Measurements from ENCODE around the gene CEP170.
A peak's percentile ranks its signal among the peaks of the same experiment; 100 is the strongest.

The CEP170 gene

DNA sequence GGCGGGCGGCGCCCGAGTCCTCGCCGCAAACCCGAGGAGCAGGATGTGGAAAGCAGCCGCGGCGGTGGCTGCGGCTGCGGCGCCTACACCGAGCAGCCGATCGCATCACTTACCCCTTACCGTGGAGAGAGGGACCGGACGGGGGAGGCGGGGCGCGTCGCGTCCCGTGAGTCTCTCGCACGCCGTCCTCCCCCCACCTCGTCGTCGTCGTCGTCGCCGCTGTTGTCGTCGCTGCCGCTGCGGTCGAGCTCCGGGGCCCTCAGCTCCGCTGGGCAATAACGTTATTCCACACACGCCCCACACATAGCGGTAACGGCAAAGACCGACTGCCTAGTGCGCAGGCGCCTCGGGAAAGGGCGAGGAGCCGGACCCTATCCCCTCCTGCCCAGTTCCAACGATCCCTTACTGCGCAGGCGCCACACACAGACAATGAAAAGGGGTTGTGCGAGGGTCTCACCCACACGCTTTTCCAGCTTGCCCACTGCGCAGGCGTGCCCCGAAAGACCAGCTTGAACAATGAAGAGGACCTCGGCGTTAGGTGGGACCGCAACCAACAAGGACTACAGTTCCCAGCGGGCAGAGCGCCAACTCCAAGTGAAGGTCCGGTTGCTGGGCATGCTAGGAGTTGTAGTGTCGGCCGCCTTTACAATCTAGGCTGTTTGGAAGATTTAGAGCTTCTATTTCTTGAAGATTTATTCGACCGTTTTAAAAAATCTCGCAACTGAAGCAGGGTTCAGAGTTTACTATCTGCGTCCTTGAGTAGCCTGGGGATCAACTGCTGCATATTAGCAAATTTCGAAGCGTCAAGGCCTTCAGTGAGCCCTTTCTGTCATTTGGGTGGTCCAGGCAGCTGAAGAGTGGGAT lies at the start of gene CEP170:
CEP170 (minus strand) TSS at position 355 of the 864 bp plus-strand sequence. CDS start 30,001 bp downstream, outside the sequence.
- peak; percentile 59 to 69 for DNase-seq

DNA sequence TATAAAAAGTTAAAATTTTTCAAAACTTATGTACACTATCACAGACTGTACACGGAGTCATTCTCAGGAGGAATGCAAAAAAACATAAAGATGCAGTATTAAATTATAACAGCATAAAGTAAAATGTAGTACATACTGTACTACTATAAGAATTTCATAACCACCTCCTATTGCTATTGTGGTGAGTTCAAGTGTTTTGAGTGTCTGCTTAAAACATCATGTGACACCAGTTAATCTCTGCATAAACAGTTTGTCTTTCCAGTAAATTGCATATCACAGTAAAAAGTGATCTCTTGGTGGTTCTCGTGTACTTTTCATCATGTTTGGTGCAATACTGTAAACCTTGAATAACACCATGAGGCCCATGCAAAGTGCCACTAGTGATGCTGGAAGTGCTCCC lies 46.0 kb upstream of the CEP170 start:
- no peak for DNase-seq

DNA sequence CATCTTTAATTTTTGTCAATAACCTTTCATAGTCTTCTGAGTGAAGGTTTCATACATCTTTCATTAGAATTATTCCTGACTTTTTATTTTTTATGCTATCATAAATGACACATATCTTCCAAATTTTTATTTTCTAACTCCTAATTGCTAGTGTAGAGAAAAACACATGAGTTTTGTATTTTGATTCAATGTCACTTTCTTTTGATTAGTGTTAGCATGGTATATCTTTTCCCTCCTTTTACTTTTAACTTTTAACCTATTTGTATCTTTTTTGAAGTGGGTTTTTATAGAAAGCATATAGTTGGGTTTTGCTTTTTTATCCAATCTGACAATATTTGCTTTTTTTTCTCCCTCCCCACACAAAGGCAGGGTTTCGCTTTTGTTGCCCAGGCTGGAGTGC lies 44.0 kb upstream of the CEP170 start:
- DNase-seq, result no peak

DNA sequence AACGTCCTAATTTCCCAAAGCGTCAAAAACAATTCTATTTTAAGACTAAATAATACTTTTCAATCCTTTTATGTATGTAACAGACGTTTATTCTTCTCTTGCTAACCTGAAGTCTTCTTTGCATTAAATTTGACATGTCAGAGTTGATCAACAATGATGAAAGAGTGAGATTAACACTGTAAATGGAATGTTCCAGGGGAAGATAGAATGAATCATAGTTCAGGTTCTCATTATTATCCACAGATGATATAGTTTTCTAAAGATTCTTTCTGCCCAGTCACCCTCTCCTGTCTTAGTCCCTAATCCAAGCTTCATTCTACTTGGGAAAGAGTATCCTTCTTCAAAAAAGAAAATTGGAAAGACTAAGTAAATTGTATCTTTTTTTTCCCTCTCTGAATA lies 39.6 kb upstream of the CEP170 start:
- no peak for DNase-seq

DNA sequence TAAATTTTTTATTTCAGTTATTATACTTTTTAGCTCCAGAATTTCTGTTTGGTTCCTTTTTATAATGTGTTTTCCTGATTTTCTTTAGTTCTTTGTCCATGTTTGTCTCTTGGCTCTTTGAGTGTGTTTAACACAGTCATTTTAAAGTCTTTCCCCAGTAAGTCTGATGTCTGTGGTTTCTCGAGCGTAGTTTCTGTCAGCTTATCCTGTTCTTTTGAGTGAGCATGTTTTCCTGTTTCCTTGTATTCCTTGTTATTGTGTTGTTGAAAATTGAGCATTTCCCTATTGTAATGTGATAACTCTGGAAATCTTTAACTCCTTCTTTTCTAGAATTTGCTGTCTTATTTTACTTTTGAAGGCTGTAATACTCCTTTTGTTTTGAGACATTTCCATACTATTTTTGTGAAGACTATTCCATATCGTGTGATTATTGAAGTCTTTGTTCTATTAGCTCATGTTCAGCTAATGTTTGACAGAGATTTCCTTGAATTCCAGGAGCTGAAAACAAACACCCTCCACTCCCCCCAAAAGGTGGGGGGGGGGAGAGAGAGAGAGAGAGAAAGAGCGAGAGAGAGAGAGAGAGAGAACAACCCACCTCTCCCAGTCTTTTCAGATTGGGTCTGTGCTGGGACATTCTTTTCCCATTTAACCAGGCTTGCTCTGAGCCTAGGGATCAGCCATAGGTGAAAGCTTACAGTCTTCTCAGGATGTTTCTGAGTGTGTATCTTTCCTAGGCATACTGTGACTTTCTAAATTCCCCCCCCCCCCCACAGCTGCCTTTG lies 39.1 kb upstream of the CEP170 start:
- DNase-seq, result no peak

DNA sequence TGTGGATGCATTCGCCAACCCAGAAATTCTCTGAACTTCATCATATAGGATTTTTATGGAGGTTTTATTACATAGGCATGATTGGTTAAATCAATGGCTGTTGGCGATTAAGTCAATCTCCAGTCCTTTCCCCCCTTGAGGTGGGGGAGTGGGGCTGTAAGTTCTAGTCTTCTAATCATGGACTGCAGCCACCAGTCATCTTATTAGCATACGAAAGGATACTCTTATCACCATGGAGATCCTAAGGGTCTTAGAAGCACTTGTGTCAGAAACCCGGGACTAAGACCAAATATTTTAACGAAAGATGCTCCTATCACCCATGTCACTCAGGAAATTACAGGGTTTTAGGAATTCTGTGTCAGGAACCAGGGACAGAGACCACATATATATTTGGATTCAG lies 37.0 kb upstream of the CEP170 start:
- DNase-seq, result no peak

DNA sequence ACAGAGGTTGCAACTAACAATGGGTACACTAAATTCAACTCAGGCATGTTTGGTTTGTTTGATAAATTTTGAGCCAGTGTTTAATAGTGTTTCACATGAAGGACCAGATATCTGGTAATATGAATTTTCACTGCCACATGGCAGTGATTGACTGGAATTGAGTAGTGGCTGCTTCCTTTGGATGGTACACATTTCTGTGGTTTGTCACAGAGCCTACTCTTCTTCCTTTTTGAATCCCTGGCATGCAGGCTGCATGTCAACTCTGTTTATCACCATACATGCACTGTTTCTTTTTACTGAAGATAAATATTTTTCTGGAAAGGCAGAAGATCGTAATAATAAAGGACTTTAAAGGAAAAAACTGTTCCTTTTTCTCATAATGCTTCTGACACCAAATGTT lies 36.2 kb upstream of the CEP170 start:
- DNase-seq, result no peak

DNA sequence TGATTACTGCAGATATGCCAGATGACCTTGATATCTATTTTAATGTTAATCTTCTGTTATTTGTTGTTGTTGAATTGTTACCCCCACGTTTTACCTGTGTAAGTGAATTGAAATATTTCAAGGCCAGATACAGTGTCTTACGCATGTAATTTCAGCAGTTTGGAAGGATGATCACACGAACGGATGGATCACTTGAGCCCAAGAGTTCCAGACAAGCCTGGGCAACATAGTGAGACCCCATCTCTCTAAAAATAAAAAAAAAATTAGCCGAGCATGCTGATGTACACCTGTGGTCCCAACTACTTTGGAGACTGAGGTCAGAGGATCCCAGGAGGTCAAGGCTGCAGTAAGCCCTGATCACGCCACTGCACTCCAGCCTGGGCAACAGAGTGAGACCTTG lies 33.0 kb upstream of the CEP170 start:
- DNase-seq, result no peak

DNA sequence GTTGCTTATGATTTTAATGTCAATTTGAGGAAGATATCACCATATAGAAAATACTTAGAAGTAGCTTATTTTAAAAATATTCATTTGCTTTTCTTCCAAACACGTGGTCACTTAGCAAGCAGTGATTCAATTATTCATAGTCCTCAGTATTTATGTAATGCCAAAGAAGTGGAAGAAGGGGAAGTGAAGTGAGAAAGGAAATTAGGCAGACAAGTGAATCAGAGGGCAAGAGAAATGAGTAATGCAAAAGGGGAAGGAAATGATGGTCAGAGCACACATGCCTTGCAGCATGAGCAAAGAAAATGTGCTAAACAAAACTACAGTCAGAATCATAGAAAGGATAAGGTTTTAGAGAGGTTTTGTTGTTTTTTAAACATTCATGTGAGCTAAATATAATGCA lies 32.6 kb upstream of the CEP170 start:
- peak; percentile 94 to 95 for DNase-seq

DNA sequence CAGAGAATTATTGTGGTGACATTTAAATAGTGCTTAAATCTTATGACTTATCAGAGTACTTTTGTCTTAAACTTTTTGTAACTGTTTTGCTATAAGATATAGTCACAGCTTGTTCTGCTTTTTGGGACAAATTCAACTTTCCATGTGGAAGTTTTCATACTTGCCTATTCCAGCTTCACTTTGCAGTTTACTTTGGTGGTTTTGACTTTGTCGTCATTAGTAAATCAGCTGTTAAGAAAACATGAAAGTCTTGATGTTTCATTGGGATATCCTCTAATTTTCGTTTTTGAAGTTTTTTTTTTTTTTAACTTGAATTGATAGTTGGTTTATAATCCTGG lies 32.0 kb upstream of the CEP170 start:
- no peak for DNase-seq

DNA sequence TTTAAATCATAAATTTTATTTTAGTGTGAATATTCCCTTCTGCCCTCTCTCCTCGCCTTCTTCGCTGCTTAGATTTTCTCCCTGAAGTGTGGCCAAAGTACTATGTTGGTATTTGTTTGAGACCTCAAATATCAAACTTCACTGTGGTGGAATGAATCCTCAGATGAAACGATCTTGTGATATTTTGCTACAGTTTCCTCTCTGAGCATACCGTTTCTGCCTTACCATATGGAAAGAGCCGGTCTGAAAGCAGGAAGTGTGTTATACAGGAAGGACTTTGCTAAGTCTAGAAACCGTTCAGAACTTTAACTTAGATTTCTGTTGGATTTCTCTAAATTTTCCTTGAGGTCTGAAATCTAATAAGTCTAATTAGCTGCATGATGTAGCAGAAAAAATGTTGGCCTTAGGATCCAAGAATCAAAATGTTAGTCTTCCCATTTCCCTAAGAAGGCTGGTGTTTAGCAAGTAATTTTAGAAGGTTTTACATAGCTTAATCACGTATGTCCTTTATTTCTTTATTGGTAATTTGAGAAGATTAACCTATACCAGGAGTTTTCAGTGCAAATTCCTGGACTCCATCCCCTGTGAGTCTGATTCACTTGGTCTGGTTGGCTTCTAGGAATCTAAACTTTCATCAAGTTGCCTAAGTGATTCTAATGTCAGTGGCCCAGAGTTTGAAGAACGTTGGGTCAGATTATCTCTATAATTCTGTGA lies 31.5 kb upstream of the CEP170 start:
- peak; percentile 11 to 16 for DNase-seq

DNA sequence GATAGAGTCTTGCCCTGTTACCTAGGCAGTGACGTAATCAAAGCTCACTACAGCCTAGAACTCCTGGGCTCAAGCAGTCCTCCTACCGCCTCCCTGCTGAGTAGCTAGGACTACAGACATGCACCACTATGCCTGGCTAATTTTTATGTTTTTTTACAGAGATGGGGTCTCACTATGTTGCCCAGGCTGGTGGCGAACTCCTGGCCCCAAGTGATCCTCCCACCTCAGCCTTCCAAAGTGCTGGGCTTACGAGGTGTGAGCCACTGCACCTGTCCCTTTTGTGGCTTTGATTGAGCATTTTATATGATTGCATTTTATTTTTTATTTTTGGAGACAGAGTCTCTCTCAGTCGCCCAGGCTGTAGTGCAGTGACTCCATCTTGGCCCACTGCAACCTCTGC lies 26.6 kb upstream of the CEP170 start:
- no peak for DNase-seq

DNA sequence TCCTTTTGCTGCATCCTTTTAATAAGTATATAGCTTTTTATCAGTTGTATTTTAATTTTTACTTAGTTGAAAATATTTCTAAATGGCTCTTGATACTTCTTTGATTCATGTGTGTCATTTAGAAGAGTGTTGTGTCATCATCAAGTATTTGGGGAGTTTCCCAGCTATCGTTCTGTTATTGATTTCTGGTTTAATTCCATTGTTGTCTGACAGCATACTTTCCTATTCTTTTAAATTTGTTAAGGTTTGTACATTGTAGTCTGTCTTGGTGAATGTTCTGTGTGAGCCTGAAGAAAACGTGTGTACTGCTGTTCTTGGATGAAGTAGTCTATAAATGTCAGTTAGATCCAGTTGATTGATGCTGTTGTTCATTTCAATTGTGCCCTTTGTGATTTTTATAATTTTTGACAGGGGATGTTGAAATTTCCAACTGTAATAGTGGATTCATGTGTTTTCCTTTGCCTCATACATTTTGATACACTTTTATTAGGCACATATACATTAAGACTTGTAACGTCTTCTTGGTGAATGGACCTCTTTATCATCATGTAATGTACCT lies 25.6 kb upstream of the CEP170 start:
- no peak for DNase-seq

DNA sequence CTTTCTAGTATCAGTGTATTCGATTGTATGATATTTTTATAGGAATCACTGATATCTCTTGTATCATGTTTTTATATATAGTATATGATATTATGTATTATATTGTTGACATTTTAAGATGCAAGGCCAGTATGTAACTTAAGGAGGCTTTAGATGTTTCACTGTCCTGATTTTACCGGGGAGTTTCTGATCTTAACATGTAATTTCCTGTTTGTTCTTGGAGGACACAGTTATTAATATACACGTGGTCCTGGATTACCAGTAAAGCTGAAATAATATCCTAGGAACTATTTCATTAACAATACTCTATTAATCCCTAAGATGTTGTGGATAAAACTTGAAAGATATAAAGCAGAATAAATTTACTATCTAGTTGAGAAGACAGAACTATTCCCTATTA lies 20.2 kb upstream of the CEP170 start:
- DNase-seq, result no peak

DNA sequence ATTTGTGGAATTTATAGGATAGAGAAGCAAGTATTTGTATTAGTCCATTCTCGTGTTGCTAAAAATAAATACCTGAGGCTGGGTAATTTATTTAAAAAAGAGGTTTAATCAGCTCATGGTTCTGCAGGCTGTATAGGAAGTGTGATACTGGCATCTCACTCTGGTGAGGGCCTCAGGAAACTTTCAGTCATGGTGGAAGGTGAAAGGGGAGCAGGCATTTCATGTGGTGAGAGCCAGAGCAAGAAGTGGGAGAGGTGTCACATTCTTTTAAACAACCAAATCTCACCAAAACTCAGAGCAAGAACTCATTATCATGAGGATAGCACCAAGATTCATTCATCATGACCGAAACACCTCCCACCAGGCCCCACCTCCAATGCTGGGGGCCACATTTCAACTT lies 18.9 kb upstream of the CEP170 start:
- DNase-seq, result no peak

DNA sequence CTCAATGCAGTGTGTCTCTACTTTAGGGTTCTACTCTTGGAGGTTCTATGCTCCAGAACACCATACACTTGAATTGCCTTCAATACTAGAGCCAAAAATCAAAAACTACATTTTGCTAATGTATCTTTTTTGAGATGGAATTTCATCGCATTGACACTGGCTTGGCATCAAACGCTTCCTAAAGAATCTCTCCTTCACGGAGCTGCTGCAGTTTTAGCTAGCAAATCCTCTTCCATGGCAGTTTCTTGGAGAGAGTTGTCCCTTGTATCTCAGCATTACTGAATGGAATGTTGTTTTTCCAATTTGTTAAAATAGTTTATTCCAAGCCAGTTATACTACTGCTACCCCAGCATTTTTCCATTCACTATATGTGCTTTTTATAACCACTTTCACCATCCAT lies 18.4 kb upstream of the CEP170 start:
- no peak for DNase-seq

DNA sequence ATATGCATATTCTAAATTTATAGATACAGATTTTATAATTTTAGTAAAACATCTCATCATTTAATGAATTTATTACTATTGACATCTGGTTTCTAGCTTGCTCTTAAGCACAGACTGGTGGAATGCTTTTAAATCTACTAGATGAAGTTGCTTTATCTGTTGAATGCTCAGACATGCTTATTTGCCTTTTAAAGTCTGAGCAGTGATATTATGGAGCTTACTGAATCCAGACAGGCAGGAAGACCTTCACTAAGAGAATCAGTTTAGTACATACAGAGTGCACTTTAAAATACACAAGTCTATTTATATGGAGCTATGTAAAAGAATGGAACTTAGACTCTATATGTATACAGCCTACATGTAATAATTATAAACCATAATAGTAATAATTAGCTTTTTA lies 17.3 kb upstream of the CEP170 start:
- DNase-seq, result no peak

DNA sequence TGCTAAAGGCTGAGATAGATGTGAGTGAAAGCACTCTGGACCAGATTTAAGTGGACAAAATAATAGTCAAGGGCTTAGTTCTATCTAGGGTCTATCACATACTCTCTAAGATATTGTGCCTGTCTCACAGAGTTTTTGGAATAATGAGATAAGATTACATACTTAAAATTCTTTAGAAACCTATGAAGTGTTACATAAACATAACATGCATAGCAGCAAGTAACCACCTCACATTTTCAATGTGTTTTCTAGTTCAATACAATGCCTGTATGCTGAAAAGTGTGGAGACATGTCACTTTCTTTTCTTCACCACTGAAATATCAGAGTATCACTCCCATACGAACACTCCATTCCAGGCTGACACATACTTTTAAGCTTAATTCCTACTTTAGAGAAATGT lies 16.9 kb upstream of the CEP170 start:
- DNase-seq, result no peak

DNA sequence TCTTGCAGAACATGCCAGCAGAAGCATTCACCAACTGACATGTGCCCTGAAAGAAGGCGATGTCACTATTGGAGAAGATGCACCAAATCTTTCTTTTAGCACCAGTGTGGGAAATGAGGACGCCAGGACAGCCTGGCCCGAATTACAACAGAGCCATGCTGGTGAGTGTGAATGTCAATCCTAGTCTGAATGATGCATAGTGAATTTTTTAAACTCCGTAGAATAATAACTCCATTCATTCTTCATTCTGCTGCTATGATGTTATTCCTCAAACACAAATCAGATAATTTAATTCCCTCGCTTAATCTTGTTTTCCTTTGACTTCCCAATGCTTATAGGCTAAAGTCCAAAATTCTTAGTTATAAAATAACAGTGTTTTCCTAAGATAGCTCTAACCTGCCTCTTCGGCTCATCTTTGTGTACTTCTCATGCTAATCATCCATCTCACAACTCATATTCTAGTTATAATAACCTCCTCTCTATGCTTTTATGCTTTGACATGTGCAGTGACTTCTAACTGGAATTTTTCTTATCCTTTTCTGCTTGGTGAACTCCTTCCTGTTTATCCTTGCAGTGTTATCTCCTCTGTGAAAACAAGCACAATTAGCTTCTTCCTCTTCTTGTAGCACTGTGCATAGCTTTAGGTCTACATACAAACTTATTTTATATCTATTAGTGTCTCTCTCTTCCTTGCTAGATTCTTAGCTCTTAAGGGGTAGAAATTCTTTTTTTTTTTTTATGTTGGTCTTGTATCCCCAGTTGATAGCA lies 15.2 kb upstream of the CEP170 start:
- no peak for DNase-seq

DNA sequence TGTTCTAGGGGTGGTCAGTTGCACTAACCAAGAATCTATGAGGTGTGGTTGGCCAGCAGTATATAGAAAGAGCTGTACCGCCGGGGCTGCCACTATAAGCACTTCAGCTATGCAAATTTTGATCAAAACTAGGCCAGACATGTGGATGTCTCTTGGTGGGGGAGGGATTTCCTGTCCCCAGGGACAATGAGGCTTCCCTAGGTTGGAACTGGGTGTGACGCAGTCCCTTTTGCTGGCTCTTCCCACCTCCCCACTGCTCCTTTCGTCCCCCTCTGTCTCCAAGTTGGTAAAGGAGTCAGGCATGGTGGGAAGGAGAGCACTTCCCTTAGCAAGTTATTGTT lies 14.3 kb upstream of the CEP170 start:
- DNase-seq, result no peak

DNA sequence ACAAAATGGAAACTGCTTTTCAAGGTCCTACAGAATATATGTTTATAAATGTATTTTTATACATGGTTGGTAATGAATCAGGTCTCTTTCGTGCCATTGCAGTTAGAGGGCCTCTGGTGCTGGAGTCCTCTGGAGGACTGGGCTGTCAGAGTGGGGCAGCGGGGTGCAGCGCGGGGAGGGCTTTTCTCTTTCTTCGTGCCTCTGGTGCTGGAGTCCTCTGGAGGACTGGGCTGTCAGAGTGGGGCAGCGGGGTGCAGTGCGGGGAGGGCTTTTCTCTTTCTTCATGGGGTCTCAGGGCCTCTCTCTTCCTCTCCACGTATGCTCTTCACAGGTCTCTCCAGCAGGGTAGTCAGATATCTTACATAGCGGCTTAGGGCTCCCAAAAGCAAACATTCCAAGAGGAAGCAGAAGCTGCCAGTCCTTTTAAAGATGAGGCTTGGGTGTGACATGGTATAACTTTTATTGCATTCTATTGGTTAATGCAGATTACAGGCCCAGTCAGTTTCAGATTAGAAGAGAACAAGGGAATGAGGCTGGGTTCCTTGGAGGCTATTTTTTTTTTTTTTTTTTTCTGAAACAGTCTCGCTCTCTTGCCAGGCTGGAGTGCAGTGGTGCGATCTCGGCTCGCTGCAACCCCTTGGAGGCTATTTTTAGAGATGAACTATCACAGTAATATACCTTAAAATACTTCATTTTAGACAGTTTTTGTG lies 13.8 kb upstream of the CEP170 start:
- no peak for DNase-seq

Data from AML-193 (cell line).